Loucy (cell line): ENCODE measurements around the gene NALCN.

Experiments used
- H2AFZ ChIP-seq: fragments of 200-600 bp; sonication (generic); 2 replicates; pipeline ENCODE4 v1.6.0; 2016; ENCODE audit warnings: antibody characterized with exemption, mild to moderate bottlenecking, low read length, moderate library complexity
- H3F3A ChIP-seq: fragments of 200-600 bp; 2 replicates; pipeline ENCODE4 v1.6.0; 2016; ENCODE audit warnings: antibody characterized with exemption, low read depth, mild to moderate bottlenecking
- H3K27me3 ChIP-seq: fragments of 200-600 bp; sonication (generic); 2 replicates; pipeline ENCODE4 v1.6.1; 2014; ENCODE audit warnings: low read length, mild to moderate bottlenecking; ENCODE audit not compliant: insufficient read depth, poor library complexity, severe bottlenecking
- H3K36me3 ChIP-seq: fragments of 200-600 bp; sonication (generic); 2 replicates; pipeline ENCODE4 v1.6.1; 2016; ENCODE audit warnings: low read length; ENCODE audit not compliant: insufficient read depth
- H3K4me1 ChIP-seq: fragments of 200-600 bp; sonication (generic); 2 replicates; pipeline ENCODE4 v1.5.1; 2014; ENCODE audit warnings: low read length, mild to moderate bottlenecking; ENCODE audit not compliant: insufficient read depth, poor library complexity, severe bottlenecking
- H3K4me2 ChIP-seq: fragments of 200-600 bp; sonication (generic); 2 replicates; pipeline ENCODE4 v1.6.0; 2014; ENCODE audit warnings: antibody characterized with exemption, low read length, low read depth, mild to moderate bottlenecking; ENCODE audit not compliant: poor library complexity, severe bottlenecking
- H3K4me3 ChIP-seq: fragments of 200-600 bp; sonication (generic); 2 replicates; pipeline ENCODE4 v1.5.1; 2014; ENCODE audit warnings: low read length, mild to moderate bottlenecking, mixed read lengths; ENCODE audit not compliant: poor library complexity, severe bottlenecking
- H3K79me2 ChIP-seq: fragments of 200-600 bp; sonication (generic); 2 replicates; pipeline ENCODE4 v1.6.1; 2014; ENCODE audit warnings: low read length; ENCODE audit not compliant: insufficient read depth
- H3K9ac ChIP-seq: fragments of 200-600 bp; sonication (generic); 2 replicates; pipeline ENCODE4 v1.6.0; 2014; ENCODE audit warnings: mild to moderate bottlenecking, low read depth, low read length, moderate library complexity; ENCODE audit not compliant: poor library complexity, severe bottlenecking
- H3K9me2 ChIP-seq: fragments of 200-600 bp; sonication (generic); replicated peaks from 2 replicates; pipeline ENCODE4 v1.6.1; 2016; ENCODE audit warnings: low read depth, low read length, mixed read lengths
- H3K9me3 ChIP-seq: fragments of 200-600 bp; sonication (generic); 2 replicates; pipeline ENCODE4 v1.6.1; 2014; ENCODE audit warnings: mild to moderate bottlenecking, antibody characterized with exemption, low read length, low read depth; ENCODE audit not compliant: insufficient read depth
- H4K20me1 ChIP-seq: fragments of 200-600 bp; sonication (generic); 2 replicates; pipeline ENCODE4 v1.6.0; 2014; ENCODE audit warnings: antibody characterized with exemption, low read length, mild to moderate bottlenecking; ENCODE audit not compliant: insufficient read depth, poor library complexity, severe bottlenecking
- EZH2phosphoT487 ChIP-seq: fragments of 200-600 bp; IDR thresholded peaks from 2 replicates; pipeline ENCODE4 v1.6.1; 2018; ENCODE audit warnings: antibody characterized with exemption, mild to moderate bottlenecking, moderate library complexity, borderline replicate concordance
- TF ChIP-seq, protein P1 (sequence below): fragments of 200-600 bp; sonication (generic); conservative IDR thresholded peaks from 2 replicates; pipeline ENCODE4 v1.5.1; 2014; ENCODE audit warnings: mild to moderate bottlenecking, antibody characterized with exemption, low read length

Gene NALCN

GRCh38 chr13:101393140-101393539 is 23.2 kb downstream of the NALCN start:
- no peak overlapping the region for H3K4me3 ChIP-seq
- no peaks in the 10 kb centered on the region for H3K4me1 ChIP-seq
- H3K9me3 ChIP-seq: no peaks in the 10 kb centered on the region
- no peak overlapping the region for H3K4me2 ChIP-seq
- H3F3A ChIP-seq: no peaks in the 10 kb centered on the region
- H2AFZ ChIP-seq: no peak overlapping the region
- no peak overlapping the region for H3K9ac ChIP-seq
- no peaks in the 10 kb centered on the region for H3K79me2 ChIP-seq
- no peaks in the 10 kb centered on the region for H4K20me1 ChIP-seq
- H3K36me3 ChIP-seq: no peaks in the 10 kb centered on the region
- no peak for TF ChIP-seq EZH2phosphoT487
- TF ChIP-seq, protein P1, sequence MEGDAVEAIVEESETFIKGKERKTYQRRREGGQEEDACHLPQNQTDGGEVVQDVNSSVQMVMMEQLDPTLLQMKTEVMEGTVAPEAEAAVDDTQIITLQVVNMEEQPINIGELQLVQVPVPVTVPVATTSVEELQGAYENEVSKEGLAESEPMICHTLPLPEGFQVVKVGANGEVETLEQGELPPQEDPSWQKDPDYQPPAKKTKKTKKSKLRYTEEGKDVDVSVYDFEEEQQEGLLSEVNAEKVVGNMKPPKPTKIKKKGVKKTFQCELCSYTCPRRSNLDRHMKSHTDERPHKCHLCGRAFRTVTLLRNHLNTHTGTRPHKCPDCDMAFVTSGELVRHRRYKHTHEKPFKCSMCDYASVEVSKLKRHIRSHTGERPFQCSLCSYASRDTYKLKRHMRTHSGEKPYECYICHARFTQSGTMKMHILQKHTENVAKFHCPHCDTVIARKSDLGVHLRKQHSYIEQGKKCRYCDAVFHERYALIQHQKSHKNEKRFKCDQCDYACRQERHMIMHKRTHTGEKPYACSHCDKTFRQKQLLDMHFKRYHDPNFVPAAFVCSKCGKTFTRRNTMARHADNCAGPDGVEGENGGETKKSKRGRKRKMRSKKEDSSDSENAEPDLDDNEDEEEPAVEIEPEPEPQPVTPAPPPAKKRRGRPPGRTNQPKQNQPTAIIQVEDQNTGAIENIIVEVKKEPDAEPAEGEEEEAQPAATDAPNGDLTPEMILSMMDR: no peak
- H3K9me2 ChIP-seq: no peaks in the 10 kb centered on the region
- H3K27me3 ChIP-seq: no peaks in the 10 kb centered on the region

GRCh38 chr13:101390461-101390860 is 25.8 kb downstream of the NALCN start:
- TF ChIP-seq EZH2phosphoT487: no peak
- TF ChIP-seq, protein P1: no peak
- no peak overlapping the region for H3K4me3 ChIP-seq

DNA sequence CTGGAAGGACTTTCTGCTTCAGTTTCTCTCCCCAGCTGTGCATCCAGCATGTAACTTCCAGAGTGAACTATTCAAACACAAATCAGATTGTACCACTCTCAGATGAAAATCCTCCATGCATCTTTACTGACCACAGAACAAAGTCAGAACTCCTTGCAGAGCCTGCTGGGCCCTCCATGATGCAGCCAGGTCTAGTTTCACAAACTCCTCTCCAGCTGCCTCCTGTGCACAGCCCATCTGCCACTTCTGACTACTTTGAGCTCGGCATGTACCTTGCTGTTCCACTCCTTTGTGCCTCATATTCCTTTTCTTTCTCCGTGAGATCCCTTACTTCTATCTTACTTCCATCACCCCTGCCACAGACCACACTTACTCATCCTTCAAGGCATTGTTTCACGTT is 31.4 kb downstream of the NALCN start:
- no peaks in the 10 kb centered on the region for H3K79me2 ChIP-seq
- no peaks in the 10 kb centered on the region for H3K27me3 ChIP-seq
- TF ChIP-seq, protein P1: no peak
- no peak for TF ChIP-seq EZH2phosphoT487
- no peaks in the 10 kb centered on the region for H3K4me1 ChIP-seq
- no peaks in the 10 kb centered on the region for H3K36me3 ChIP-seq
- H3K4me3 ChIP-seq: no peak overlapping the region
- H3K9me3 ChIP-seq: no peaks in the 10 kb centered on the region
- no peaks in the 10 kb centered on the region for H3F3A ChIP-seq
- H2AFZ ChIP-seq: no peak overlapping the region
- no peaks in the 10 kb centered on the region for H3K9me2 ChIP-seq
- H4K20me1 ChIP-seq: no peaks in the 10 kb centered on the region
- no peak overlapping the region for H3K4me2 ChIP-seq
- no peak overlapping the region for H3K9ac ChIP-seq

More at GRCh38 chr13:101390461-101390860, 25.8 kb downstream of the NALCN start:
- no peak overlapping the region for H3K9ac ChIP-seq
- no peak overlapping the region for H3K4me2 ChIP-seq
- H3K79me2 ChIP-seq: no peaks in the 10 kb centered on the region
- H3K4me1 ChIP-seq: no peaks in the 10 kb centered on the region
- H3F3A ChIP-seq: no peaks in the 10 kb centered on the region
- H3K9me3 ChIP-seq: no peaks in the 10 kb centered on the region
- H2AFZ ChIP-seq: no peak overlapping the region
- H3K36me3 ChIP-seq: no peaks in the 10 kb centered on the region
- no peaks in the 10 kb centered on the region for H4K20me1 ChIP-seq
- H3K9me2 ChIP-seq: no peaks in the 10 kb centered on the region
- H3K27me3 ChIP-seq: no peaks in the 10 kb centered on the region
